NB4 (cell line): ENCODE results near the gene C2CD3.
"Not testable (repeated sequence)": the region's sequence is repeated elsewhere in the genome, so short reads cannot be mapped to it uniquely, and the experiment has no call there.

ENCODE experiments used
- DNase-seq: peaks from one replicate; pipeline ENCODE4 v3.0.0; 2010; ENCODE audit warnings: low read depth
- H3K4me3 ChIP-seq: one replicate; pipeline ENCODE4 v1.5.1; 2011; ENCODE audit warnings: mild to moderate bottlenecking, low read depth, low read length, moderate library complexity
- CTCF ChIP-seq: IDR thresholded peaks from one replicate; pipeline ENCODE4 v1.5.1; 2012; ENCODE audit warnings: low read depth, low read length
- MAX ChIP-seq: IDR thresholded peaks from 2 replicates; pipeline ENCODE4 v1.6.1; 2011; ENCODE audit warnings: low read depth, low read length
- MYC ChIP-seq: IDR thresholded peaks from 2 replicates; pipeline ENCODE4 v1.6.1; 2011; ENCODE audit warnings: low read depth, low read length
- POLR2A ChIP-seq: IDR thresholded peaks from 2 replicates; pipeline ENCODE4 v1.6.1; 2011; ENCODE audit warnings: mild to moderate bottlenecking; ENCODE audit not compliant: insufficient read length; ENCODE audit errors: extremely low read depth

C2CD3 gene

GRCh38 chr11:73989156-73989555 lies 181.6 kb downstream of the C2CD3 start:
- TF ChIP-seq POLR2A (no peak), CTCF (no peak), MYC (no peak), MAX (no peak)
- DNase-seq: no peak
- H3K4me3 ChIP-seq: no peak overlapping the region

- DNase-seq: no peak
- no peak for TF ChIP-seq POLR2A
- TF ChIP-seq MAX: no peak
- TF ChIP-seq CTCF: no peak
- no peak for TF ChIP-seq MYC
Observed at GRCh38 chr11:73988227-73988626, 182.6 kb downstream of the C2CD3 start.

GRCh38 chr11:73985661-73986060 lies 185.1 kb downstream of the C2CD3 start:
- DNase-seq, H3K4me3 ChIP-seq: not testable (repeated sequence)

More at GRCh38 chr11:73988227-73988626, 182.6 kb downstream of the C2CD3 start:
- H3K4me3 ChIP-seq: no peak overlapping the region

GRCh38 chr11:73983741-73984538 lies 186.9 kb downstream of the C2CD3 start:
- peak; percentile 92 for TF ChIP-seq MYC
- peak; percentile 96 for TF ChIP-seq MAX
- TF ChIP-seq CTCF: no peak
- H3K4me3 ChIP-seq: peak overlapping the region; percentile 54
- peak; percentile 78 for DNase-seq

- DNase-seq: peak; percentile 100
Observed at GRCh38 chr11:73982990-73983740, 187.6 kb downstream of the C2CD3 start.

More at GRCh38 chr11:73982990-73983740, 187.6 kb downstream of the C2CD3 start:
- H3K4me3 ChIP-seq: peak overlapping the region; percentile 79
- TF ChIP-seq CTCF (no peak), MAX (no peak), POLR2A (peak; percentile 76), MYC (peak; percentile 23; the same call in 1 of the 2 replicates)
